Urinary bladder (tissue), 4 donors: Measurements from ENCODE around the gene TAF4B. TPM values are rescaled to one million over a fixed set of nuclear protein-coding genes. Genes with fewer than 3 reads are reported as not detected.
"Not testable (repeated sequence)": the region's sequence is repeated elsewhere in the genome, so short reads cannot be mapped to it uniquely, and the experiment has no call there.

Experiments
- DNase-seq: peaks from one replicate; pipeline ENCODE4 v3.0.0-alpha.2; 2015; ENCODE audit errors: extremely low spot score
- H3K27ac ChIP-seq: one replicate; pipeline ENCODE4 v1.5.1; 2013; ENCODE audit warnings: low read depth, mild to moderate bottlenecking, moderate library complexity
- H3K36me3 ChIP-seq: one replicate; pipeline ENCODE4 v1.6.1; 2013; ENCODE audit warnings: mild to moderate bottlenecking, moderate library complexity; ENCODE audit not compliant: insufficient read depth
- H3K4me1 ChIP-seq: one replicate; pipeline ENCODE4 v1.6.1; 2013; ENCODE audit warnings: mild to moderate bottlenecking, moderate library complexity; ENCODE audit not compliant: insufficient read depth
- H3K4me3 ChIP-seq: one replicate; pipeline ENCODE4 v1.5.1; 2013; ENCODE audit warnings: low read depth, low read length
- WGBS: extraction: QIAGEN DNeasy Blood & Tissue Kit; methylation state at CpG from one replicate; pipeline ENCODE4 v1.1.7; 2013; 5-methylcytosine and 5-hydroxymethylcytosine counted together
- polyA plus RNA-seq: library from polyadenylated mRNA; stranded (reverse); fragments of 200-250 nt; gene quantifications from one replicate; pipeline ENCODE4 v1.2.3, GENCODE V29; 2013
- total RNA-seq: library from RNA; depleted of rRNA; stranded (reverse); fragments of >200 nt; gene quantifications from one replicate; pipeline ENCODE4 v1.2.3, GENCODE V29; 2014
- donor health status: healthy with polysubstance abuse.
- donor health status: healthy.

The TAF4B gene
- total RNA-seq: 5.0 TPM
- 3.5 TPM for polyA plus RNA-seq

DNA sequence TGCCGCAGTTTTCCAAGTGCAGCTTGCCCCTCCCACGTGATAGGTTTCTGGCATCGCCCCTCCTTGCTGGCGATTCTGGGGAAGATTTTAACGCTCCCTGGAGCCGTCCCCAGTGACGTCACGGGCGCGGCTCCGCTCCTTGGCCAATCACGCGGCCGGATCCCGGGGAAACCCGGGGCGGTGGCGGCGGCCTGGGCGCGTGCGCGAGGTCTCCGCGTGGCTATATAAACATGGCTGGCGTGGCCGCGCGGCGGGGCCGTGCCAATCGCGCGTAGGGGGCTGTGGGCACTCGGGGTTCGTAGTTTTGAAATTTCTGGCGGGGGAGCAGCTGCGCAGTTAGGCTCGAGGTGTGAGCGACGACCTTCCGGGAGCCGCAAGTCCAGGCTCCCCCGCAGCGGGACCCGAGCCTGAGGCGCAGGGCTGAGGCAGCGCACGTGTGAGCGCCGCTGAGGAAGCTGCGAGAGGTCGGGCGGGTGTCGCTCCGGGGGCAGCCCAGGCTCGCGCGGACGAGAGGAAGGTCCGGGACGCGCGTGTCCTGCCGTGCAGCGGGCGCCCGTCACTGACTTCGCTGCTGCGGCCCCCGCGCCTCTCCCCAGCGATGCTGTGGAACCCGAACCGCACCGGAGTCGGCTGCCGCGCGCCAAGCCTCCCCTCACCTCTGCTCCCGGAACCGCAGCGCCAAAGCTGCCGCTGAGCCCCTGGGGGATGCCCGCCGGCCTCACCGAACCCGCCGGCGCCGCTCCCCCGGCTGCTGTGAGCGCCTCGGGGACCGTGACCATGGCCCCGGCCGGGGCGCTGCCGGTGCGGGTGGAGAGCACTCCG lies at the start of gene TAF4B:
Gene TAF4B (plus strand): TSS at position 217 of the 822 bp plus-strand sequence. CDS start 489 bp downstream, at position 706.
- Histone ChIP-seq H3K4me1 (no peaks in the 10 kb centered on the region), H3K27ac (peak within 1 kb of the TSS; percentile 34)
- under 1% methylated on average over 101 of the region's 101 CpGs for WGBS

GRCh38 chr18:26181343-26181826 lies 44.9 kb upstream of the TAF4B start:
- 92% methylated on average over 7 of the region's 7 CpGs for WGBS
- H3K27ac ChIP-seq: no peak overlapping the region
- H3K4me1 ChIP-seq: no peaks in the 10 kb centered on the region
- no peak overlapping the region for H3K4me3 ChIP-seq
- H3K36me3 ChIP-seq: no peaks in the 10 kb centered on the region
- DNase-seq: no peak

More for the DNA sequence above, at the start of gene TAF4B:
- Histone ChIP-seq H3K4me3 (peak within 1 kb of the TSS; percentile 90), H3K36me3 (no peaks in the 10 kb centered on the region)
- peak; percentile 82 for DNase-seq

DNA sequence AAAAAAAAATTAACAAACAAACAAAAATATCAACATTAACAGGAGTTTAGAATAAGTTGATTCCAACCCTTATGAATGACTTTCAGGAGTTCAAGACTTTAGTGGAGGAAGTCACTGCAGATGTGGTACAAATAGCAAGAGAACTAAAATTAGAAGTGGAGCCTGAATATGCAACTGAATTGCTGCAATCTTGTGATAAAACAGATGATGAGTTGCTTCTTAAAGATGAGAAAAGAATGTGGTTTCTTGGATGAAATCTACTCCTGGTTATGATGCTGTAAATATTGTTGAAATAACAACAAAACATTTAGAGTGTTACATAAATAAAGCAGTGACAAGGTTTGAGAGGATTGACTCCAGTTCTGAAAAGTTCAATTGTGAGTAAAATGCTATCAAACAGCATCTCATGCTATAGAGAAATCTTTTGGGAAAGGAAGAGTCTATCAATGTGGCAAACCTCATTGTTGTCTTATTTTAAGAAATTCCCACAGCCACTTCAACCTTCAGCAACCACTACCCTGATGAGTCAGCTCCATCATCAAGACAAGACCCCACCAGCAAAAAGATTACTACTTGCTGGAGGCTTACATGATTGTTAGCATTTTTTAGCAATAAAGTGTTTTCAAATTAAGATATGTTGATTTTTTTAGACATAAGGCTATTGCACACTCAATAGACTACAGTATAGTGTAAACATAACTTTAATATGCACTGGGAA lies 42.7 kb upstream of the TAF4B start:
- H3K27ac ChIP-seq: no peak overlapping the region
- H3K4me1 ChIP-seq: no peaks in the 10 kb centered on the region
- no peak overlapping the region for H3K4me3 ChIP-seq
- DNase-seq: no peak
- no peaks in the 10 kb centered on the region for H3K36me3 ChIP-seq

DNA sequence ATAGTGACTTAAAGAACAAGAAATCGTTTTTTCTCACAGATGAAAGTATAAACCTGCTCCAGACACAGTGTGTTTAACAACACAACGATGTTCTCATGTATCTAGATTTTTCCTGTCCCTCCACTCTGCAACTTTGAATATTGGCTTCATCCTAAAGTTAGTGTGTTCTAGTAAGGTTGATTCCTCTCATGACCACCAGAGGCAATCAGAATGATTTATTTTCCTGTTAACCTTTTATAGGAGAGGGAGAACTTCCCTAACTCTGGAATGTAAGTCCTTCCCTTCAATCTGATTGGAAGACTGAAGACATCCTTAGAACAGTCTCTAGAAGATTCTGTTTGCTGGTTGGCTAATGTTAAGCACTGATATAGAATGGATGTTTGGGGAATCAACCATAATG lies 41.0 kb upstream of the TAF4B start:
- Histone ChIP-seq H3K27ac (no peak overlapping the region), H3K36me3 (no peaks in the 10 kb centered on the region), H3K4me1 (no peaks in the 10 kb centered on the region), H3K4me3 (no peak overlapping the region)
- 69% methylated on average over 2 of the region's 2 CpGs for WGBS
- DNase-seq: no peak

- no peak overlapping the region for H3K4me3 ChIP-seq
- WGBS: 88% methylated on average over 8 of the region's 8 CpGs
- no peaks in the 10 kb centered on the region for H3K36me3 ChIP-seq
Observed at GRCh38 chr18:26190506-26190905, 35.7 kb upstream of the TAF4B start.

DNA sequence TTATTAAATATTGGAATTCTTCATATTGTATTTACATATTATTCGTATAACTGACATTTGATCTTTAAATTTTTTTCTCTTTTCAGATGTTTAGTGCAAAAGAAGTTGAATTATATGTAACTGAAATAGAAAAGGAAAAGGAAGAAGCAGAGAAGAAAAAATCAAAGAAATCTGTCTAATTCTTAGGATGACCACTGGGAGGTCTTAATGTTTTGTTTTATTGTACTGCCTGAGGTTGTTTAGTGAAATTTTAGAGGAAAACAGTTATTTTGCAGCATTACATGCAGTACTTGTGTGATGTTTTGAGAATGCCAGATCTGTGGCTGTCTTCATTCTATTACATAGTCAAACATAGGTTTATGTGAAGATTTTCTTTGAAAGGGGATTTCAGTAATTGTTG lies 34.0 kb upstream of the TAF4B start:
- no peak for DNase-seq
- 59% methylated on average over 1 of the region's 1 CpG for WGBS
- Histone ChIP-seq H3K27ac (no peak overlapping the region), H3K36me3 (no peaks in the 10 kb centered on the region), H3K4me1 (no peaks in the 10 kb centered on the region), H3K4me3 (no peak overlapping the region)

More at GRCh38 chr18:26190506-26190905, 35.7 kb upstream of the TAF4B start:
- Histone ChIP-seq H3K27ac (no peak overlapping the region), H3K4me1 (no peaks in the 10 kb centered on the region)
- DNase-seq: no peak

DNA sequence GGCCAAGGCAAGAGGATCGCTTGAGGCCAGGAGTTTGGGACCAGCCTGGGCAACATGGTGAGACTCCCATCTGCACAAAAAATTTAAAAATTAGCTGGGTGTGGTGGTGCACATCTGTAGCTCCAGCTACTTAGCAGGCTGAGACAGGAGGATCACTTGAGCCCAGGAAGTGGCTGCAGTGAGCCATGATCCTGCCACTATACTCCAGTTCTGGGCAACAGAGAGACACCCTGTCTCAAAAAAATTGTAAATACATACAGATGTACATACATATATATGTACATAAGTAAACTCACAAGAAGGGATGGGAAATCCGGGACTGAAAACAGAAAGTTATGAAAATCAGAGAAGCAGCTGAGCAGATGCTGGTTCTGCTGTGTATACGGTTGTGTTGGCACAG lies 29.6 kb upstream of the TAF4B start:
- Histone ChIP-seq H3K4me3 (no peak overlapping the region), H3K4me1 (no peaks in the 10 kb centered on the region), H3K27ac (no peak overlapping the region), H3K36me3 (no peaks in the 10 kb centered on the region)
- 88% methylated on average over 3 of the region's 3 CpGs for WGBS
- no peak for DNase-seq

DNA sequence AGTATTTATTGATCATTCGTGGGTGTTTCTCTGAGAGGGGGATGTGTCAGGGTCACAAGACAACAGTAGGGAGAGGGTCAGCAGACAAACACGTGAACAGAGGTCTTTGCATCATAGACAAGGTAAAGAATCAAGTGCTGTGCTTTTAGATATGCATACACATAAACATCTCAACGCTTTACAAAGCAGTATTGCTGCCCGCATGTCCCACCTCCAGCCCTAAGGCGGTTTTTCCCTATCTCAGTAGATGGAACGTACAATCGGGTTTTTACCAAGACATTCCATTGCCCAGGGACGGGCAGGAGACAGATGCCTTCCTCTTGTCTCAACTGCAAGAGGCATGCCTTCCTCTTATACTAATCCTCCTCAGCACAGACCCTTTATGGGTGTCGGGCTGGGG lies 24.2 kb upstream of the TAF4B start:
- H3K27ac ChIP-seq, H3K36me3 ChIP-seq, H3K4me1 ChIP-seq, H3K4me3 ChIP-seq, DNase-seq: not testable (repeated sequence)
- 78% methylated on average over 8 of the region's 9 CpGs for WGBS

DNA sequence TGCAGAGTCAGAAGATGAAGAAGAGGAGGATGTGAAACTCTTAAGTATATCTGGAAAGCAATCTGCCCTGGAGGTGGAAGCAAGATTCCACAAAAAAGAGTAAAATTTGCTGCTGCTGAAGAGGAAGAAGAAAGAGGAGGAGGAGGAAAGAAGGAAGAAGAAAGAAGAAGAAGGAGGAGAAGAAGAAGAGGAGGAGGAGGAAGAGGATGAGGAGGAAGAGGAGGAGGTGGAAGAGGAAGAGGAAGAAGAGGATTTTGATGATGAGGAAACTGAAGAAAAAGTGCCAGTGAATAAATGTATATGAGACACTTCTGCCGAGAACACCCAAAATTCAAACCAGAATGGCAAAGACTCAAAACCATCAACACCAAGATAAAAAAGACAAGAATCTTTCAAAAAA lies 20.9 kb upstream of the TAF4B start:
- no peak overlapping the region for H3K27ac ChIP-seq
- no peaks in the 10 kb centered on the region for H3K36me3 ChIP-seq
- H3K4me3 ChIP-seq: no peak overlapping the region
- DNase-seq: no peak
- WGBS: 77% methylated on average over 1 of the region's 1 CpG
- H3K4me1 ChIP-seq: no peaks in the 10 kb centered on the region

GRCh38 chr18:26206488-26206887 lies 19.8 kb upstream of the TAF4B start:
- Histone ChIP-seq H3K4me1 (no peaks in the 10 kb centered on the region), H3K27ac (no peak overlapping the region), H3K36me3 (no peaks in the 10 kb centered on the region), H3K4me3 (no peak overlapping the region)
- WGBS: 95% methylated on average over 2 of the region's 2 CpGs
- no peak for DNase-seq

DNA sequence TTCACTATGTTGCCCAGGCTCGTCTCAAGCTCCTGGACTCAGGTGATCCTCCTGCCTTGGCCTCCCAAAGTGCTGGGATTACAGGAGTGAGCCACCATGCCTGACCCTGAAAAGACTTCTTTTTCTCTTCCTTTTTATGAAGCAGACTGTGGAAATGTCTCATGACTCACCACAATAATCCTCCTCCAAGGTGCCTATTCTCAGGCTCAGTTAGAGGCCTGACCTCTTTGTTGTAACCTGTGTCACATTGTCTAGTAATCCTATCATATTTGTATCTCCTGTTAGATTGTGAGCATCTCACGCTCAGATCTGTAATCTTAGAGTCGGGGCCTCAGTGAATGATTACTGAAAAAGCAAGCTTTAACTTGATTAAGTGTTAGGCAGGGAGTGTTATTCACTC lies 18.3 kb upstream of the TAF4B start:
- Histone ChIP-seq H3K4me3 (no peak overlapping the region), H3K4me1 (no peaks in the 10 kb centered on the region), H3K36me3 (no peaks in the 10 kb centered on the region), H3K27ac (no peak overlapping the region)
- no peak for DNase-seq
- 82% methylated on average over 3 of the region's 3 CpGs for WGBS

DNA sequence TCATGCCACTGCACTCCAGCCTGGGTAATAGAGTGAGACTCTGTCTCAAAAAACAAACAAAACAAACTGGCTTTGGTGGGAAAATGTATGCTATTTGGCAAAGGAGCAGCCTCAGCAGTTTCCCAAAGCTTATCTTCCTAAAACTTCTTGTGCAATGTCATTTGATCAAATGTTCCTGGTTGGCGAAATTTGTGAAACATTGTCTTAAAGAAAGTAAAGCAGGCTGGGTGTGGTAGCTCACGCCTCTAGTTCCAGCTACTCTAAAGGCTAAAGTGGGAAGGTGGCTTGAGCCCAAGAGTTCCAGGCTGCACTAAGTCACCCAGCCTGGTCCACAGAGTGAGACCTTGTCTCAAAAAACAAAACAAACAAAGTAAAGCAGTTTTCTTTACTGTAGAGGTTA lies 17.3 kb upstream of the TAF4B start:
- 72% methylated on average over 2 of the region's 2 CpGs for WGBS

DNA sequence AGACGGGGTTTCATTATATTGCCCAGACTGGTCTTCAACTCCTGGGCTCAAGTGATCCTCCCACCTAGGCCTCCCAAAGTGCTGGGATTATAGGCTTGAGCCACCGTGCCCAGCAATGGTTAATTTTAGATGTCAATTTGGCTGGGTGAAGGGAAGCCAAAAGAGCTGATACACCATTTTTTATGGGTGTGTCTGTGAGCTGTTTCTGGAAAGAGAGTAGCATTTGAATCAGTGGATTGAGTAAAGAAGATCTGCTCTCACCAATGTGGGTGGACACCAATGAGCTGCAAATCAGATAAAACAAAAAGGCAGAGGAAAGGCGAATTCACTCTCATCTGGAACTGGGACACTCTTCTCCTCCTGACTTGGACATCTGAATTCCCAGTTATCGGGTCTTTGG lies 16.1 kb upstream of the TAF4B start:
- Histone ChIP-seq H3K4me3 (no peak overlapping the region), H3K4me1 (no peaks in the 10 kb centered on the region)
- 87% methylated on average over 4 of the region's 4 CpGs for WGBS

More for the DNA sequence above, 17.3 kb upstream of the TAF4B start:
- H3K27ac ChIP-seq: no peak overlapping the region
- H3K36me3 ChIP-seq: no peaks in the 10 kb centered on the region
- no peaks in the 10 kb centered on the region for H3K4me1 ChIP-seq
- no peak for DNase-seq
- no peak overlapping the region for H3K4me3 ChIP-seq

More for the DNA sequence above, 16.1 kb upstream of the TAF4B start:
- Histone ChIP-seq H3K36me3 (no peaks in the 10 kb centered on the region), H3K27ac (no peak overlapping the region)
- DNase-seq: no peak
